ACC112 (cell line): ENCODE measurements around the gene SOX6.

Source experiments
- H2AFZ ChIP-seq: fragments of 200-600 bp; sonication (generic); one replicate; pipeline ENCODE4 v1.6.0; 2017; ENCODE audit warnings: antibody characterized with exemption, low read length; ENCODE audit not compliant: unreplicated experiment
- H3K27ac ChIP-seq: fragments of 200-600 bp; sonication (generic); 2 replicates; pipeline ENCODE4 v1.5.1; 2014; ENCODE audit warnings: low read depth, mild to moderate bottlenecking, antibody characterized with exemption, low read length, moderate library complexity
- H3K27me3 ChIP-seq: fragments of 200-600 bp; sonication (generic); 2 replicates; pipeline ENCODE4 v1.6.1; 2014; ENCODE audit warnings: mild to moderate bottlenecking, antibody characterized with exemption, low read length, moderate library complexity, mixed read lengths; ENCODE audit not compliant: insufficient read depth
- H3K36me3 ChIP-seq: fragments of 200-600 bp; sonication (generic); 2 replicates; pipeline ENCODE4 v1.6.1; 2016; ENCODE audit warnings: mild to moderate bottlenecking, antibody characterized with exemption, low read length, moderate library complexity, mixed read lengths; ENCODE audit not compliant: insufficient read depth
- H3K4me1 ChIP-seq: fragments of 200-600 bp; sonication (generic); one replicate; pipeline ENCODE4 v1.6.1; 2016; ENCODE audit warnings: low read length, mixed read lengths; ENCODE audit not compliant: insufficient read depth, unreplicated experiment, control insufficient read depth
- H3K4me3 ChIP-seq: fragments of 200-600 bp; sonication (generic); 2 replicates; pipeline ENCODE4 v1.5.1; 2014; ENCODE audit warnings: mild to moderate bottlenecking, low read depth, low read length
- H3K79me2 ChIP-seq: fragments of 200-600 bp; sonication (generic); one replicate; pipeline ENCODE4 v1.6.0; 2016; ENCODE audit warnings: low read length; ENCODE audit not compliant: control insufficient read depth, unreplicated experiment, insufficient read depth

The SOX6 gene

DNA sequence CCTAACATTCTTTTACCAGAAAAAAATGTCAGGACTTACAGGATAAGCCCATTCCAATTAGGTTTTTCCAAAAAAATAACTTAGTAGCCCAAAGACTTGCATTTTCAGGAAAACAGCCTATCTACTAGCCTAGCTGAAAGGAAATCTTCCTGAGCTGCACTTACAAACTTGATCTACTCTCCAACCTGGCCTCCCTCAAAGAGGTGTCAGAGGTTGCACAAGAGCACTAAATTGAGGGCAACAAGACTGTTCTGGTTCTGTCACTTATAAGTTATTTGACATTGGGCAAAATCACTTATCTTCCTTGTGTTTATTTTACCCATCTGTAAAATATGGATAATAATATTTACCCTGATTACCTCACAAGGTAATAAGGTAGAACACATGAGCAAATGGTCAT lies 7.9 kb upstream of the SOX6 start:
- Histone ChIP-seq H3K4me1 (no peaks in the 10 kb centered on the region), H3K4me3 (no peak overlapping the region), H3K27ac (no peak overlapping the region), H2AFZ (no peak overlapping the region), H3K36me3 (no peaks in the 10 kb centered on the region), H3K79me2 (no peaks in the 10 kb centered on the region), H3K27me3 (peaks cover 6% of the 10 kb centered on the region; the same call in 1 of the 2 replicates)

DNA sequence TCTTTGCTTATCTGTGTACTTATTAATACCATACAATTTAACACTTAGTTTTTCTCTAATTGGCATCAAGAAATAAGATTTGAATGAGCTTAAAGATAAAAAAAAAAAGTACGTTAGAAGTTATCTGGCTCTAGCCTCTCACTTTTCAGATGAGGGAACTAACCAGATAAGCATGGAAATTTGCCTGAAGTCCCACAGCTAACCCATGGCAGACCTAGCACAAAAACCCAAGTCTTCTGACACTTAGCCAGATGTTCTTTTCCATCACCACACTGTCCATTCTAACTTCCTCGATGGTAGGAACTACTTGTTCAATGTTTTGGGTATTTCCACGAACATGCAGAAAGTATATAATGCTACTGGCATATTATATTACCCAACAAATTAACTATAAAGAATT lies 7.4 kb upstream of the SOX6 start:
- H3K27ac ChIP-seq: no peak overlapping the region
- H3K4me1 ChIP-seq: no peaks in the 10 kb centered on the region
- H3K27me3 ChIP-seq: peaks cover 6% of the 10 kb centered on the region; the same call in 1 of the 2 replicates
- no peak overlapping the region for H3K4me3 ChIP-seq
- H2AFZ ChIP-seq: no peak overlapping the region
- H3K79me2 ChIP-seq: no peaks in the 10 kb centered on the region
- no peaks in the 10 kb centered on the region for H3K36me3 ChIP-seq

DNA sequence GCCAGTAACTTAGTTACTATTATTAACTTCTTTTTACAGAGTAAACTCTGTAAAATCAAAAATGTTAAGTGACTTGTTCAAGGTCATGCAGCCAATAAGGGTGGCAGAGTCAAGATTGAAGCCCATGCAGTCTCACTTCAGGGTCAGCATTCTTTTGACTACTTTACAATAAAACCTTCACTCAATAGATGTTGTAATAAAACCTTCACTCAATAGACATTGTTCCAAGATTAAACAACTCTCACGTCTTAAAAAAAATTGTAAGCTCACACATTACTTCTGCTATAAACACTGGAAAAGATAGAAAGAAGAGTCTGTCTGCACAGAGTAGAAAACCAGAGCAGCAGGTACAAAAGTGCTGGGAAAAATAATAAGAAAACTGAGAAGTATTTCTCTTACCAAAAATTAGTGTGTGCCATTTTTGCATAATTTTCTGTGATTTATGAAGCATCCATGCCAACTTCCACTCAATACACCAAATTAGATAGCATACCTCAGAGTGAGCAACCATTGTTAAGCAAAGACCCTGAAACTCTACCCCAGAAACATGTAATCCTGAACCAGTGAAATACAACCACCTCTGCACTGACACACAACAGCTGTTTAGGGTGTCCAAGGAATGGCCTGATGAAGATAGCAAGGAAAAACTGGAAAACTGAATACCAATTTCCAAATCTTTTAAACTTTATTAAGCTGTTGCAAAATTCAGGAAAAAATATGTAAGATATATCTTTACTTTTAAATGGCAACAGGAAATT lies 4.9 kb upstream of the SOX6 start:
- H3K4me1 ChIP-seq: no peaks in the 10 kb centered on the region
- no peak overlapping the region for H2AFZ ChIP-seq
- H3K27ac ChIP-seq: no peak overlapping the region
- H3K36me3 ChIP-seq: no peaks in the 10 kb centered on the region
- no peaks in the 10 kb centered on the region for H3K79me2 ChIP-seq
- no peak overlapping the region for H3K4me3 ChIP-seq
- H3K27me3 ChIP-seq: peaks cover 6% of the 10 kb centered on the region; the same call in 1 of the 2 replicates

DNA sequence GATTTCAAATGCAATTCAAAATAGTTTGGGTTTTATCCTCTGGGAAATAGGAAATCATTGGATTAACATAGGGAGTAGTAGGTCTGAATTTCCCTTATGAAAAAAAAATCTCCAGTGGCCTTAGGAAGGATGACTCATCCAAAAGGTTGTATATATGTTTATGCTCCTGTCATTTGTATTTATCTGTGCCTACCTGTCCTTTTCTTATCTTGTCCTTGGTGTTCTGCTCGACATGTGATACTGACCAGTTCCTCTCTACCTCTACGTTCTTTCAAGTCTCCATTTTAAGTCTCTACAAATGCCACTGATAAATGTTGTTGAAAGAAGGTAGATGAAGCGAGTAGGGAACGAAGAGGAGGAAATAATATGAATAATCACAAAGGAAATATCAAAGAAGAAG lies 3.0 kb upstream of the SOX6 start:
- Histone ChIP-seq H3K27me3 (peaks cover 6% of the 10 kb centered on the region; the same call in 1 of the 2 replicates), H3K79me2 (no peaks in the 10 kb centered on the region), H3K4me1 (no peaks in the 10 kb centered on the region), H3K27ac (no peak overlapping the region), H3K4me3 (no peak overlapping the region), H2AFZ (no peak overlapping the region), H3K36me3 (no peaks in the 10 kb centered on the region)

GRCh38 chr11:16358726-16359125 lies 2.4 kb upstream of the SOX6 start:
- H2AFZ ChIP-seq: no peak overlapping the region

DNA sequence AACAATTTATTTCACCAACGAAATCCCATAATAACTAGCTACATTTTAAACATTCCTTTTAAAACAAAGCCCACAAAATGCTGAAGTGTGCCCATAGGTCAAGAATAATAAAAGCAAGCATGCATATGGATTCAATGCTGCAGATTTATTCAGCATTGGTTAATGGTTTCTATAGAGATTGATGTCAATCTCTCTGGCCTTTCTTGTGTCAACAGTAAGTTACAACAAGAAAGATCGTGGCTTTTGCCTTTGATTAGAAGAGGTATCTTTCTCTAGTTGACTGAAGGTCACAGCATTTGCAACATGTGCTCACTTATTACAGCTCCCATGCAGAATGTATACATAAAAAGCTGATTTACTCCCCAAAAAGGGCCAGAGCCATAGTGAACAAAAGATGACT lies 1.4 kb upstream of the SOX6 start:
- Histone ChIP-seq H3K79me2 (no peaks in the 10 kb centered on the region), H3K36me3 (no peaks in the 10 kb centered on the region), H2AFZ (no peak overlapping the region), H3K27me3 (peaks cover 8% of the 10 kb centered on the region; the same call in 1 of the 2 replicates), H3K4me3 (no peak overlapping the region), H3K4me1 (no peaks in the 10 kb centered on the region), H3K27ac (no peak overlapping the region)

More at GRCh38 chr11:16358726-16359125, 2.4 kb upstream of the SOX6 start:
- Histone ChIP-seq H3K79me2 (no peaks in the 10 kb centered on the region), H3K4me3 (no peak overlapping the region), H3K4me1 (no peaks in the 10 kb centered on the region), H3K27ac (no peak overlapping the region), H3K36me3 (no peaks in the 10 kb centered on the region), H3K27me3 (peaks cover 8% of the 10 kb centered on the region; the same call in 1 of the 2 replicates)

- Histone ChIP-seq H3K27ac (no peak overlapping the region), H3K4me1 (no peaks in the 10 kb centered on the region), H3K27me3 (peaks cover 4% of the 10 kb centered on the region; the same call in 1 of the 2 replicates), H3K36me3 (no peaks in the 10 kb centered on the region), H2AFZ (no peak overlapping the region), H3K4me3 (no peak overlapping the region), H3K79me2 (no peaks in the 10 kb centered on the region)
These were observed 531 bp upstream of the SOX6 start for GRCh38 chr11:16356761-16357393.

- no peaks in the 10 kb centered on the region for H3K79me2 ChIP-seq
- no peak overlapping the region for H2AFZ ChIP-seq
- H3K27me3 ChIP-seq: peaks cover 4% of the 10 kb centered on the region; the same call in 1 of the 2 replicates
- H3K36me3 ChIP-seq: no peaks in the 10 kb centered on the region
- no peak overlapping the region for H3K4me3 ChIP-seq
- H3K27ac ChIP-seq: no peak overlapping the region
- H3K4me1 ChIP-seq: no peaks in the 10 kb centered on the region
These were observed 3.6 kb downstream of the SOX6 start for GRCh38 chr11:16352707-16353106.

GRCh38 chr11:16350125-16350524 lies 6.2 kb downstream of the SOX6 start:
- no peak overlapping the region for H3K4me3 ChIP-seq
- H3K79me2 ChIP-seq: no peaks in the 10 kb centered on the region
- no peak overlapping the region for H3K27ac ChIP-seq
- peaks cover 4% of the 10 kb centered on the region; the same call in 1 of the 2 replicates for H3K27me3 ChIP-seq
- no peak overlapping the region for H2AFZ ChIP-seq
- no peaks in the 10 kb centered on the region for H3K4me1 ChIP-seq
- no peaks in the 10 kb centered on the region for H3K36me3 ChIP-seq

- Histone ChIP-seq H2AFZ (no peak overlapping the region), H3K4me3 (no peak overlapping the region), H3K79me2 (no peaks in the 10 kb centered on the region), H3K4me1 (no peaks in the 10 kb centered on the region), H3K27me3 (no peaks in the 10 kb centered on the region), H3K27ac (no peak overlapping the region), H3K36me3 (no peaks in the 10 kb centered on the region)
These were observed 8.2 kb downstream of the SOX6 start for GRCh38 chr11:16347928-16348685.
